ENCODE results near the gene SPRR2E. TPM values are rescaled to one million over a fixed set of nuclear protein-coding genes. Genes with fewer than 3 reads are reported as not detected.
"Not testable (repeated sequence)": the region's sequence is repeated elsewhere in the genome, so short reads cannot be mapped to it uniquely, and the experiment has no call there.

Gene SPRR2E
- total and polyA plus RNA-seq, 12 donors: 0.22 TPM; not detected in 11

GRCh38 chr1:153058826-153059784 lies 35.2 kb downstream of the SPRR2E start:
- Histone ChIP-seq H3K27ac (no peak overlapping the region), H3K9me3 (no peaks in the 10 kb centered on the region), H3K4me1 (no peaks in the 10 kb centered on the region), H3K36me3 (no peaks in the 10 kb centered on the region), H3K4me3 (no peak overlapping the region), H3K27me3 (peaks cover 0 to 6% (median 0%) of the 10 kb centered on the region in 7 donors)
- no peak for DNase-seq
- TF ChIP-seq CTCF (IDR thresholded peaks at IDR 0.05): no peak
- WGBS, 2 donors: 59 to 60% methylated on average over 6 of the region's 6 CpGs
- ATAC-seq: no peak
- intact Hi-C loops (cut with DNase I): no loop called here

- Histone ChIP-seq H3K4me3 (no peak overlapping the region), H3K4me1 (no peaks in the 10 kb centered on the region), H3K9me3 (peaks cover 0 to 7% (median 1%) of the 10 kb centered on the region in 11 donors), H3K36me3 (no peaks in the 10 kb centered on the region), H3K27me3 (peaks cover 0 to 6% (median 0%) of the 10 kb centered on the region in 7 donors), H3K27ac (no peak overlapping the region)
- ATAC-seq: no peak
- intact Hi-C loops (cut with DNase I): no loop called here
- 67 to 73% methylated on average over 2 of the region's 2 CpGs for WGBS, 2 donors
- no peak for TF ChIP-seq CTCF (IDR thresholded peaks at IDR 0.05)
- no peak for DNase-seq
These were observed 36.2 kb downstream of the SPRR2E start for GRCh38 chr1:153058154-153058553.

GRCh38 chr1:153057375-153057774 lies 37.0 kb downstream of the SPRR2E start, which contains the start of gene SPRR2A:
TSS of gene SPRR2A (minus strand) at chr1:153057512. CDS start at chr1:153056735, 777 bp downstream.
- no peak for TF ChIP-seq CTCF (IDR thresholded peaks at IDR 0.05)
- H3K9me3 ChIP-seq: peaks cover 0 to 15% (median 5%) of the 10 kb centered on the region in 11 donors
- 54 to 60% methylated on average over 2 of the region's 2 CpGs for WGBS, 2 donors
- intact Hi-C loops (cut with DNase I): no loop called here
- no peak for ATAC-seq
- H3K27ac ChIP-seq: no peak within 1 kb of the TSS
- no peaks in the 10 kb centered on the region for H3K4me1 ChIP-seq
- peaks cover 0 to 6% (median 0%) of the 10 kb centered on the region in 7 donors for H3K27me3 ChIP-seq
- H3K4me3 ChIP-seq: no peak within 1 kb of the TSS
- DNase-seq: no peak
- no peaks in the 10 kb centered on the region for H3K36me3 ChIP-seq

GRCh38 chr1:153056111-153056510 lies 38.2 kb downstream of the SPRR2E start:
- ATAC-seq; H3K27ac ChIP-seq; H3K36me3 ChIP-seq; H3K4me3 ChIP-seq; intact Hi-C loops (cut with DNase I); H3K4me1 ChIP-seq; H3K27me3 ChIP-seq; DNase-seq: not testable (repeated sequence)
- H3K9me3 ChIP-seq: peaks cover 0 to 15% (median 5%) of the 10 kb centered on the region in 11 donors
- WGBS, 2 donors: 38 to 45% methylated on average over 3 of the region's 3 CpGs

GRCh38 chr1:153049211-153049610 lies 45.1 kb downstream of the SPRR2E start:
- Histone ChIP-seq H3K36me3 (no peaks in the 10 kb centered on the region), H3K27ac (no peak overlapping the region), H3K4me1 (no peaks in the 10 kb centered on the region), H3K4me3 (no peak overlapping the region), H3K9me3 (peaks cover 0 to 15% (median 5%) of the 10 kb centered on the region in 11 donors), H3K27me3 (no peaks in the 10 kb centered on the region)
- no peak for DNase-seq
- WGBS, 2 donors: 83 to 91% methylated on average over 2 of the region's 2 CpGs
- TF ChIP-seq CTCF (IDR thresholded peaks at IDR 0.05): no peak
- no peak for ATAC-seq
- intact Hi-C loops (cut with DNase I): no loop called here

Data from heart right ventricle (tissue), 16 donors.